SK-N-SH (cell line): ENCODE results near the gene GRPEL2.

Experiments used
- CTCF ChIP-seq: fragments of 200-600 bp; sonication (generic); IDR thresholded peaks from 2 replicates; pipeline ENCODE4 v1.6.1; 2017; ENCODE audit warnings: antibody characterized with exemption, mild to moderate bottlenecking, moderate library complexity
- ELF1 ChIP-seq: IDR thresholded peaks from 2 replicates; pipeline ENCODE4 v1.4.0; 2012
- EP300 ChIP-seq, 2 experiments: IDR thresholded peaks; 2 replicates each; pipeline versions ENCODE4 v1.4.0 to v1.6.1; 2012; ENCODE audit warnings: borderline replicate concordance in 1 of 2, low read depth in 1 of 2, low read length in 1 of 2
- EZH2phosphoT487 ChIP-seq: fragments of 200-600 bp; sonication (generic); IDR thresholded peaks from 2 replicates; pipeline ENCODE4 v1.6.1; 2017; ENCODE audit warnings: low read depth, mixed run types, mild to moderate bottlenecking, antibody characterized with exemption, moderate library complexity, borderline replicate concordance
- MXI1 ChIP-seq: IDR thresholded peaks from 2 replicates; pipeline ENCODE4 v1.6.1; 2012; ENCODE audit warnings: mild to moderate bottlenecking, low read depth, low read length, improper control_type of control experiment
- POLR2AphosphoS5 ChIP-seq: IDR thresholded peaks from 2 replicates; pipeline ENCODE4 v1.6.1; 2012; ENCODE audit warnings: low read depth, low read length
- SIN3A ChIP-seq: IDR thresholded peaks from 2 replicates; pipeline ENCODE4 v1.6.1; 2012; ENCODE audit warnings: low read depth, mild to moderate bottlenecking, low read length, moderate library complexity, borderline replicate concordance
- SMC3 ChIP-seq: IDR thresholded peaks from 2 replicates; pipeline ENCODE4 v1.6.1; 2012; ENCODE audit warnings: low read depth, low read length, improper control_type of control experiment
- TF ChIP-seq, protein P1 (sequence below): IDR thresholded peaks from 2 replicates; pipeline ENCODE4 v1.6.1; 2012; ENCODE audit warnings: mild to moderate bottlenecking, low read depth, low read length, moderate library complexity

DNA sequence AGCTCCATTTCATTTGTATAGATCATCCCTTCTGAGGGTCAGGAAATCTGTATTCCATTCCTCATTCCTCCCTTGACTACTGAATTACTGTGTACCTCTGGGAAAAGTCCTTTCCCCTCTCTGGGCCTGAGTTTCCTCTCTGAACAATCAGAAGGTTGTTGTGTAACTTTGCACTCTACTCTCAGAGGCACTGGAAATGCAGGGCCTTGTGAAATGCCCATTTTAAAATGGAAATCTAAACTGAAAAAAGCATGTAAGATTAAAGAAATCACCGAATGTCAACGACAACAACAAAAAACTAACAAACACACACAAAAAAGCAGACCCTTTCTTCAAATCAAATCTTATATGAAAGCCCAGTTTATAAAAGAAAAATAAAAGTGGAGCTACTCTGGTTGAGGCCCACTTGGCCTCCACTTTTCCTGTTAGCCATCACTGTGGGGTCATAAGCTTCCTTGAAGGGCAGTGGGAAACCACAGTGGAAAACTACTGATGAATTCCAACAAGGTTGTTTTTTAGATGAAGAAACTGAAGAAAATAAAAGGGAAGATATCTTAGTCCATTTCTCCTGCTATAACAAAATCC is 21.6 kb upstream of the GRPEL2 start:
- no peak for TF ChIP-seq SIN3A
- TF ChIP-seq CTCF: no peak
- TF ChIP-seq POLR2AphosphoS5: no peak
- TF ChIP-seq SMC3: no peak
- TF ChIP-seq EP300 (IDR thresholded peaks at IDR 0.05; ENCODE audit: borderline replicate concordance in 1 of 2, low read depth in 1 of 2, low read length in 1 of 2): no peak
- TF ChIP-seq, protein P1, sequence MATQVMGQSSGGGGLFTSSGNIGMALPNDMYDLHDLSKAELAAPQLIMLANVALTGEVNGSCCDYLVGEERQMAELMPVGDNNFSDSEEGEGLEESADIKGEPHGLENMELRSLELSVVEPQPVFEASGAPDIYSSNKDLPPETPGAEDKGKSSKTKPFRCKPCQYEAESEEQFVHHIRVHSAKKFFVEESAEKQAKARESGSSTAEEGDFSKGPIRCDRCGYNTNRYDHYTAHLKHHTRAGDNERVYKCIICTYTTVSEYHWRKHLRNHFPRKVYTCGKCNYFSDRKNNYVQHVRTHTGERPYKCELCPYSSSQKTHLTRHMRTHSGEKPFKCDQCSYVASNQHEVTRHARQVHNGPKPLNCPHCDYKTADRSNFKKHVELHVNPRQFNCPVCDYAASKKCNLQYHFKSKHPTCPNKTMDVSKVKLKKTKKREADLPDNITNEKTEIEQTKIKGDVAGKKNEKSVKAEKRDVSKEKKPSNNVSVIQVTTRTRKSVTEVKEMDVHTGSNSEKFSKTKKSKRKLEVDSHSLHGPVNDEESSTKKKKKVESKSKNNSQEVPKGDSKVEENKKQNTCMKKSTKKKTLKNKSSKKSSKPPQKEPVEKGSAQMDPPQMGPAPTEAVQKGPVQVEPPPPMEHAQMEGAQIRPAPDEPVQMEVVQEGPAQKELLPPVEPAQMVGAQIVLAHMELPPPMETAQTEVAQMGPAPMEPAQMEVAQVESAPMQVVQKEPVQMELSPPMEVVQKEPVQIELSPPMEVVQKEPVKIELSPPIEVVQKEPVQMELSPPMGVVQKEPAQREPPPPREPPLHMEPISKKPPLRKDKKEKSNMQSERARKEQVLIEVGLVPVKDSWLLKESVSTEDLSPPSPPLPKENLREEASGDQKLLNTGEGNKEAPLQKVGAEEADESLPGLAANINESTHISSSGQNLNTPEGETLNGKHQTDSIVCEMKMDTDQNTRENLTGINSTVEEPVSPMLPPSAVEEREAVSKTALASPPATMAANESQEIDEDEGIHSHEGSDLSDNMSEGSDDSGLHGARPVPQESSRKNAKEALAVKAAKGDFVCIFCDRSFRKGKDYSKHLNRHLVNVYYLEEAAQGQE: no peak
- no peak for TF ChIP-seq EZH2phosphoT487
- no peak for TF ChIP-seq ELF1
- TF ChIP-seq MXI1: no peak
